K562 (cell line): Measurements from ENCODE around the gene SLC12A4. TPM values are rescaled to one million over a fixed set of nuclear protein-coding genes. Genes with fewer than 3 reads are reported as not detected.

Source experiments
- HNRNPUL1 ChIP-seq: fragments of 200-400 bp; formaldehyde crosslinking; IDR thresholded peaks from 2 replicates; pipeline ENCODE4 v1.6.1; 2017; ENCODE audit warnings: low read length
- ILK ChIP-seq: fragments of 450-650 bp; IDR thresholded peaks from 2 replicates; pipeline ENCODE4 v1.6.1; 2016; ENCODE audit warnings: missing genetic modification characterization, low read depth, mild to moderate bottlenecking, missing compliant biosample characterization, moderate library complexity, borderline replicate concordance
- KHSRP ChIP-seq: fragments of 450-650 bp; IDR thresholded peaks from 2 replicates; pipeline ENCODE4 v1.6.1; 2017
- SIX5 ChIP-seq, 2 experiments: IDR thresholded peaks; 2 replicates each; pipeline ENCODE4 v1.6.1; 2011; ENCODE audit warnings: low read length in 2 of 2, borderline replicate concordance in 1 of 2, low read depth in 1 of 2, mild to moderate bottlenecking in 1 of 2, moderate library complexity in 1 of 2; ENCODE audit not compliant: insufficient read depth in 1 of 2
- TARDBP ChIP-seq: fragments of 450-650 bp; IDR thresholded peaks from 2 replicates; pipeline ENCODE4 v1.6.1; 2016
- TFAM ChIP-seq: fragments of 250-450 bp; sonication (Bioruptor Pico); conservative IDR thresholded peaks from 2 replicates; pipeline ENCODE4 v1.5.0; 2021; ENCODE audit warnings: mild to moderate bottlenecking, moderate library complexity
- ZEB2 ChIP-seq: fragments of 450-650 bp; IDR thresholded peaks from 2 replicates; pipeline ENCODE4 v1.6.1; 2016
- polyA plus RNA-seq, 8 experiments: library from polyadenylated mRNA; depleted of rRNA in 4 of 8; stranded (reverse) in 5 of 8; unstranded in 3 of 8; fragments of >200 nt; fragmentation: Nextera tagmentation in 2 of 8; fragmentation: Illumina TruSeq in 1 of 8; extraction: Ambion mirVana in 2 of 8; extraction: Trizol in 1 of 8; gene quantifications; 2 replicates each; pipeline versions ENCODE4 v1.2.1 to v1.2.3, GENCODE V29; 2011 to 2014; ENCODE audit warnings: inconsistent platforms in 1 of 8, missing spikeins in 1 of 8
- total RNA-seq, 7 experiments: library from RNA; depleted of rRNA in 6 of 7; stranded (reverse); fragments of >200 nt in 6 of 7; fragmentation: Illumina TruSeq in 2 of 7; extraction: Trizol in 2 of 7; gene quantifications; 2 replicates each; pipeline versions ENCODE4 v1.2.1 to v1.2.3, GENCODE V29; 2011 to 2021; ENCODE audit warnings: low replicate concordance in 1 of 7
- TF ChIP-seq, protein P1 (sequence below): fragments of 250-450 bp; sonication (Bioruptor Pico); IDR thresholded peaks from 2 replicates; pipeline ENCODE4 v1.4.0; 2020; ENCODE audit warnings: mild to moderate bottlenecking
- TF ChIP-seq, protein P2 (sequence below): fragments of 250-450 bp; sonication (Bioruptor Pico); IDR thresholded peaks from 2 replicates; pipeline ENCODE4 v1.9.0; 2021; ENCODE audit warnings: mild to moderate bottlenecking
- TF ChIP-seq, protein P3 (sequence below): IDR thresholded peaks from 3 replicates; pipeline ENCODE4 v1.6.1; 2011; ENCODE audit warnings: borderline replicate concordance, mild to moderate bottlenecking; ENCODE audit not compliant: insufficient read length, insufficient read depth
- TF ChIP-seq, protein P4 (sequence below): fragments of 450-650 bp; formaldehyde crosslinking; IDR thresholded peaks from 2 replicates; pipeline ENCODE4 v1.4.0; 2022; ENCODE audit warnings: missing genetic modification characterization
- TF ChIP-seq, protein P5 (sequence below): conservative IDR thresholded peaks from 2 replicates; pipeline ENCODE4 v1.6.1; 2011; ENCODE audit warnings: low read depth, mild to moderate bottlenecking, low read length; ENCODE audit not compliant: control insufficient read depth
- TF ChIP-seq, protein P6 (sequence below): IDR thresholded peaks from 2 replicates; pipeline ENCODE4 v1.6.1; 2016; ENCODE audit warnings: missing genetic modification characterization, missing compliant biosample characterization
- TF ChIP-seq, protein P7 (sequence below): fragments of 450-650 bp; IDR thresholded peaks from 2 replicates; pipeline ENCODE4 v1.7.1; 2018; ENCODE audit warnings: mild to moderate bottlenecking, low read depth; ENCODE audit not compliant: partially characterized antibody
- TF ChIP-seq, protein P8 (sequence below): sonication (generic); formaldehyde crosslinking; IDR thresholded peaks from 2 replicates; pipeline ENCODE4 v1.9.0; 2022; ENCODE audit warnings: mild to moderate bottlenecking, missing genetic modification reagents

SLC12A4 gene
- total and polyA plus RNA-seq, 9 of the 15 experiments (the other 6 are each of a cell fraction or from before 2014, with no cell fraction given): 0.75 to 43.5 (median 15.0) TPM

DNA sequence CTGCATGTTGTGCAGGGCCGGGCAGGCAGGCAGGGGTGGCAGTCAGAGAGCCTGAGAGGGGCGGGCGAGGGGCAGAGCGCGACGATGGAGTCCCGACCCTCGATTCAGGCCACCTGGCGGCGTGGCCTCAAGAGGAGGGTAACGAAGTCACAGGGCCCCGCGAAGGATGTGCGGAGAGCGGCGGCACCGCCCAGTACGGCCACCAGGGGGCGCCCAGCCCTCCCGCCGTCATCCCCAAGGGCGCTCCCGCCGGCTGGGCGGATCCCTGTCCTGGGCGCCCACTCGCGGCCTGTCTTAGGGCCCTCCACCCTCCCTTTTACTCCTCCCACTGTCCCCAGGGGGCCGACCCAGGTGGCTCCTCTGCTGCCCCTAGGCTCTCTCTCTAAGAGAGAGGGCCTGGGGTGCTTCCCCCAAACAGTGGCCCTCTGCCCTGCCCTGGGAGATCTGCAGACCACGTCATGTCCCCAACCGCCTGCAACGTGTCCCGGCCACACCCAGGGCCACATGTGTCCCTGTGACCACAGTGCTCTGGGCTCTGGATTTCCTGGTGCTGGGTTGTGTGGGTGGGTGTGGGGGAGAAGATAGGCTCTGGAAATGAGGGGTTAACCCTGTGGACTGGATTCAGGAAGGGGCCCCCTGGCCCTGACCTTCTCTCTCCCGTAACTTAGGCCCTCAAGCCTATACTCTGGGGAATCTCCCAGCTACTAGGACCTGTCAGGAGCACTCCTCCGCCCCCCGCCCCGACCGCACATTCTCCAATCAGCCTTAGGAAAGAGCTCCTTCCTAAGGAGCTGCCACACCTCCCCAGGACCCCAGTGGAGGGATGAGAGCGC is 25.0 kb upstream of the SLC12A4 start (continued):
- TF ChIP-seq, protein P1, sequence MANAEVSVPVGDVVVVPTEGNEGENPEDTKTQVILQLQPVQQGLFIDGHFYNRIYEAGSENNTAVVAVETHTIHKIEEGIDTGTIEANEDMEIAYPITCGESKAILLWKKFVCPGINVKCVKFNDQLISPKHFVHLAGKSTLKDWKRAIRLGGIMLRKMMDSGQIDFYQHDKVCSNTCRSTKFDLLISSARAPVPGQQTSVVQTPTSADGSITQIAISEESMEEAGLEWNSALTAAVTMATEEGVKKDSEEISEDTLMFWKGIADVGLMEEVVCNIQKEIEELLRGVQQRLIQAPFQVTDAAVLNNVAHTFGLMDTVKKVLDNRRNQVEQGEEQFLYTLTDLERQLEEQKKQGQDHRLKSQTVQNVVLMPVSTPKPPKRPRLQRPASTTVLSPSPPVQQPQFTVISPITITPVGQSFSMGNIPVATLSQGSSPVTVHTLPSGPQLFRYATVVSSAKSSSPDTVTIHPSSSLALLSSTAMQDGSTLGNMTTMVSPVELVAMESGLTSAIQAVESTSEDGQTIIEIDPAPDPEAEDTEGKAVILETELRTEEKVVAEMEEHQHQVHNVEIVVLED (CRISPR knock-in tag): peak; percentile 40; the same call in 1 of the 2 replicates
- TF ChIP-seq ILK (tag) (no peak), HNRNPUL1 (no peak), TFAM (CRISPR knock-in tag) (no peak), KHSRP (no peak), SIX5 (IDR thresholded peaks at IDR 0.05; ENCODE audit: borderline replicate concordance in 1 of 2, insufficient read depth in 1 of 2, low read depth in 1 of 2, low read length in 2 of 2) (0 out of 4 replicates have a peak, but pooled peaks of 1 of the 2 experiments have one; percentile 3), ZEB2 (no peak), TARDBP (peak; percentile 94)
- TF ChIP-seq, protein P2, sequence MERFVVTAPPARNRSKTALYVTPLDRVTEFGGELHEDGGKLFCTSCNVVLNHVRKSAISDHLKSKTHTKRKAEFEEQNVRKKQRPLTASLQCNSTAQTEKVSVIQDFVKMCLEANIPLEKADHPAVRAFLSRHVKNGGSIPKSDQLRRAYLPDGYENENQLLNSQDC: no peak
- TF ChIP-seq, protein P3, sequence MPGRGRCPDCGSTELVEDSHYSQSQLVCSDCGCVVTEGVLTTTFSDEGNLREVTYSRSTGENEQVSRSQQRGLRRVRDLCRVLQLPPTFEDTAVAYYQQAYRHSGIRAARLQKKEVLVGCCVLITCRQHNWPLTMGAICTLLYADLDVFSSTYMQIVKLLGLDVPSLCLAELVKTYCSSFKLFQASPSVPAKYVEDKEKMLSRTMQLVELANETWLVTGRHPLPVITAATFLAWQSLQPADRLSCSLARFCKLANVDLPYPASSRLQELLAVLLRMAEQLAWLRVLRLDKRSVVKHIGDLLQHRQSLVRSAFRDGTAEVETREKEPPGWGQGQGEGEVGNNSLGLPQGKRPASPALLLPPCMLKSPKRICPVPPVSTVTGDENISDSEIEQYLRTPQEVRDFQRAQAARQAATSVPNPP: no peak
- TF ChIP-seq, protein P4, sequence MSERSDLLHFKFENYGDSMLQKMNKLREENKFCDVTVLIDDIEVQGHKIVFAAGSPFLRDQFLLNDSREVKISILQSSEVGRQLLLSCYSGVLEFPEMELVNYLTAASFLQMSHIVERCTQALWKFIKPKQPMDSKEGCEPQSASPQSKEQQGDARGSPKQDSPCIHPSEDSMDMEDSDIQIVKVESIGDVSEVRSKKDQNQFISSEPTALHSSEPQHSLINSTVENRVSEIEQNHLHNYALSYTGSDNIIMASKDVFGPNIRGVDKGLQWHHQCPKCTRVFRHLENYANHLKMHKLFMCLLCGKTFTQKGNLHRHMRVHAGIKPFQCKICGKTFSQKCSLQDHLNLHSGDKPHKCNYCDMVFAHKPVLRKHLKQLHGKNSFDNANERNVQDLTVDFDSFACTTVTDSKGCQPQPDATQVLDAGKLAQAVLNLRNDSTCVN (CRISPR knock-in tag): no peak
- TF ChIP-seq, protein P5, sequence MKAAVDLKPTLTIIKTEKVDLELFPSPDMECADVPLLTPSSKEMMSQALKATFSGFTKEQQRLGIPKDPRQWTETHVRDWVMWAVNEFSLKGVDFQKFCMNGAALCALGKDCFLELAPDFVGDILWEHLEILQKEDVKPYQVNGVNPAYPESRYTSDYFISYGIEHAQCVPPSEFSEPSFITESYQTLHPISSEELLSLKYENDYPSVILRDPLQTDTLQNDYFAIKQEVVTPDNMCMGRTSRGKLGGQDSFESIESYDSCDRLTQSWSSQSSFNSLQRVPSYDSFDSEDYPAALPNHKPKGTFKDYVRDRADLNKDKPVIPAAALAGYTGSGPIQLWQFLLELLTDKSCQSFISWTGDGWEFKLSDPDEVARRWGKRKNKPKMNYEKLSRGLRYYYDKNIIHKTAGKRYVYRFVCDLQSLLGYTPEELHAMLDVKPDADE: peak; percentile 58
- TF ChIP-seq, protein P6, sequence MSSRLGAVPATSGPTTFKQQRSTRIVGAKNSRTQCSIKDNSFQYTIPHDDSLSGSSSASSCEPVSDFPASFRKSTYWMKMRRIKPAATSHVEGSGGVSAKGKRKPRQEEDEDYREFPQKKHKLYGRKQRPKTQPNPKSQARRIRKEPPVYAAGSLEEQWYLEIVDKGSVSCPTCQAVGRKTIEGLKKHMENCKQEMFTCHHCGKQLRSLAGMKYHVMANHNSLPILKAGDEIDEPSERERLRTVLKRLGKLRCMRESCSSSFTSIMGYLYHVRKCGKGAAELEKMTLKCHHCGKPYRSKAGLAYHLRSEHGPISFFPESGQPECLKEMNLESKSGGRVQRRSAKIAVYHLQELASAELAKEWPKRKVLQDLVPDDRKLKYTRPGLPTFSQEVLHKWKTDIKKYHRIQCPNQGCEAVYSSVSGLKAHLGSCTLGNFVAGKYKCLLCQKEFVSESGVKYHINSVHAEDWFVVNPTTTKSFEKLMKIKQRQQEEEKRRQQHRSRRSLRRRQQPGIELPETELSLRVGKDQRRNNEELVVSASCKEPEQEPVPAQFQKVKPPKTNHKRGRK (tag): no peak
- TF ChIP-seq, protein P7, sequence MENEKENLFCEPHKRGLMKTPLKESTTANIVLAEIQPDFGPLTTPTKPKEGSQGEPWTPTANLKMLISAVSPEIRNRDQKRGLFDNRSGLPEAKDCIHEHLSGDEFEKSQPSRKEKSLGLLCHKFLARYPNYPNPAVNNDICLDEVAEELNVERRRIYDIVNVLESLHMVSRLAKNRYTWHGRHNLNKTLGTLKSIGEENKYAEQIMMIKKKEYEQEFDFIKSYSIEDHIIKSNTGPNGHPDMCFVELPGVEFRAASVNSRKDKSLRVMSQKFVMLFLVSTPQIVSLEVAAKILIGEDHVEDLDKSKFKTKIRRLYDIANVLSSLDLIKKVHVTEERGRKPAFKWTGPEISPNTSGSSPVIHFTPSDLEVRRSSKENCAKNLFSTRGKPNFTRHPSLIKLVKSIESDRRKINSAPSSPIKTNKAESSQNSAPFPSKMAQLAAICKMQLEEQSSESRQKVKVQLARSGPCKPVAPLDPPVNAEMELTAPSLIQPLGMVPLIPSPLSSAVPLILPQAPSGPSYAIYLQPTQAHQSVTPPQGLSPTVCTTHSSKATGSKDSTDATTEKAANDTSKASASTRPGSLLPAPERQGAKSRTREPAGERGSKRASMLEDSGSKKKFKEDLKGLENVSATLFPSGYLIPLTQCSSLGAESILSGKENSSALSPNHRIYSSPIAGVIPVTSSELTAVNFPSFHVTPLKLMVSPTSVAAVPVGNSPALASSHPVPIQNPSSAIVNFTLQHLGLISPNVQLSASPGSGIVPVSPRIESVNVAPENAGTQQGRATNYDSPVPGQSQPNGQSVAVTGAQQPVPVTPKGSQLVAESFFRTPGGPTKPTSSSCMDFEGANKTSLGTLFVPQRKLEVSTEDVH: peak; percentile 78
- TF ChIP-seq, protein P8, sequence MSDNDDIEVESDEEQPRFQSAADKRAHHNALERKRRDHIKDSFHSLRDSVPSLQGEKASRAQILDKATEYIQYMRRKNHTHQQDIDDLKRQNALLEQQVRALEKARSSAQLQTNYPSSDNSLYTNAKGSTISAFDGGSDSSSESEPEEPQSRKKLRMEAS: peak; percentile 78
